Thyroid gland (tissue), 4 donors: ENCODE data around the gene ZNF57.

Experiments
- POLR2A ChIP-seq, 2 donors: fragments of 450-650 bp; IDR thresholded peaks; one replicate each; pipeline ENCODE4 v1.6.1; 2017; ENCODE audit warnings: antibody characterized with exemption in 2 of 2, mild to moderate bottlenecking in 2 of 2, moderate library complexity in 1 of 2
- TF ChIP-seq, protein P1 (sequence below), 6 experiments: fragments of 200-600 bp in 3 of 6; fragments of 450-650 bp in 3 of 6; sonication (generic) in 3 of 6; IDR thresholded peaks; one replicate each; pipeline ENCODE4 v1.5.1; 2016 to 2019; ENCODE audit warnings: antibody characterized with exemption in 6 of 6, mild to moderate bottlenecking in 2 of 6, inconsistent platforms in 1 of 6, moderate library complexity in 1 of 6

DNA sequence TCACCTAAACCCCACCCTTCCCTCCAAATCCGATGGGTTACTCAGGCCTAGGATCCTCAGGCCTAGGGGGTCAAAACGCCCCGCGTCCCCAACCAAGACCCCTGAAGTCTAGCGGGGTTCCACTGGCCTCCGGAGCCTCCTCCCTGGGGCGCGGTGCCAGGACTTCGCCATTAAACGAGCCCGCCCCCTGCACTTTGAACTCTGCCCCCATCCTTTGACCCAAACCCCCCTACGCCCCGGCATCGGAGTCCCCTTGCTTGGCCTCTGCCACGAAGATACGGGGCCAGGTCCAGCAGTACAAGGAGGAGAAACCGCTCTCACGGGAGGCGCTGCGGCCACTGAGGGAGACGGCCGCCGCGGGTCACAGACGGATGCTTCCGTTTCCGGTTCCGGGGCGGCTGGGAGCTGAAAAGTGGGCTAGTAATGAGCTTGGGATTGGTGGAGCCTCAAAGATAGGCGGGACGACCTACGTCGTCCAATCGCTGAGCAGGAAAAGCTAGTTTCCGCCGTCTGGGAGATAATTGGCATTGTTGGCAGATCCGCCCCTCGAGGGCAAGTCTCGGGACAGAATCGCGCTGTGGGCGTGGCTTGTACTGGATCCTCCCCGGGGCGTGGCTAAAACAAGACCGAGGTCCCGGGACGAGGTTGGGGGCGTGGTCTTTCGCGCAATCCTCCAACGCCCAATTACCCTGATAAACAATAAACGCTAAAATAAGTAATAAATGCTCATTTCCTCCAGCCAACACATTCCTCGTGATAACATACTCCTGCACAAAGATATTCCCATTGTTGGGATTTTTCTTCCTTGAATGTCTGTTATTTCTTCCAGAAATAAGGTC, 49.8 kb downstream of the ZNF57 start:
- TF ChIP-seq, protein P1, sequence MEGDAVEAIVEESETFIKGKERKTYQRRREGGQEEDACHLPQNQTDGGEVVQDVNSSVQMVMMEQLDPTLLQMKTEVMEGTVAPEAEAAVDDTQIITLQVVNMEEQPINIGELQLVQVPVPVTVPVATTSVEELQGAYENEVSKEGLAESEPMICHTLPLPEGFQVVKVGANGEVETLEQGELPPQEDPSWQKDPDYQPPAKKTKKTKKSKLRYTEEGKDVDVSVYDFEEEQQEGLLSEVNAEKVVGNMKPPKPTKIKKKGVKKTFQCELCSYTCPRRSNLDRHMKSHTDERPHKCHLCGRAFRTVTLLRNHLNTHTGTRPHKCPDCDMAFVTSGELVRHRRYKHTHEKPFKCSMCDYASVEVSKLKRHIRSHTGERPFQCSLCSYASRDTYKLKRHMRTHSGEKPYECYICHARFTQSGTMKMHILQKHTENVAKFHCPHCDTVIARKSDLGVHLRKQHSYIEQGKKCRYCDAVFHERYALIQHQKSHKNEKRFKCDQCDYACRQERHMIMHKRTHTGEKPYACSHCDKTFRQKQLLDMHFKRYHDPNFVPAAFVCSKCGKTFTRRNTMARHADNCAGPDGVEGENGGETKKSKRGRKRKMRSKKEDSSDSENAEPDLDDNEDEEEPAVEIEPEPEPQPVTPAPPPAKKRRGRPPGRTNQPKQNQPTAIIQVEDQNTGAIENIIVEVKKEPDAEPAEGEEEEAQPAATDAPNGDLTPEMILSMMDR (IDR thresholded peaks at IDR 0.05), result no peak
- TF ChIP-seq POLR2A (IDR thresholded peaks at IDR 0.05), result peak; percentile 66 to 88
